Measurements from ENCODE around the gene IQCM.

- TF ChIP-seq ZFP36 (IDR thresholded peaks at IDR 0.05; ENCODE audit: borderline replicate concordance, partially characterized antibody), result no peak
- TF ChIP-seq POLR2A (IDR thresholded peaks at IDR 0.05; ENCODE audit: low read length), result no peak
- TF ChIP-seq CTCF (IDR thresholded peaks at IDR 0.05), result no peak
Measured at GRCh38 chr4:149723065-149723464, 92.6 kb downstream of the IQCM start.

Data from A549 (cell line).